Measurements from ENCODE around the gene IL31.
"Not testable (repeated sequence)": the region's sequence is repeated elsewhere in the genome, so short reads cannot be mapped to it uniquely, and the experiment has no call there.

The IL31 gene

DNA sequence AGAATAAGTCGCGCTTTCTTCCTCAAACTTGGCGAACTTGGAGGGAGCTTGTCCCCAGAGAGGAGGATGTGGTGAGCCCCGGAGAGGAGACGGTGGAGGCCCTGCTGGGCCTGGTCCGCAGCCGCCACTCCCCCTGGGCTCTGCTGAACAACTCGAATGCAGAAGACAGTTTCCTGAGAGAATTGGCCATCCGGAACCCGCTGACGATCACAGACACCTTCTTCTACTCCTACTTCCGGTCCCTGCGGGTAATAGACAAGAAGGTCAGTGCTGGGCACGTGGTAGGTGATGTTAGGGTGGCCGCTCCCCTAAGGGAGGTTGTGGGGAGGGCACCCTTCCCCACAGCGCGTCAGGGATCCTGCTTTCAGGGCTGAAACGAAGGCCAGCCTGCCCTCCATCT is 10.5 kb upstream of the IL31 start:
- H3K4me3 ChIP-seq (ENCODE audit: low read depth, low read length): no peak overlapping the region
- no peak for DNase-seq (ENCODE audit: low read depth)
- TF ChIP-seq, protein P1, sequence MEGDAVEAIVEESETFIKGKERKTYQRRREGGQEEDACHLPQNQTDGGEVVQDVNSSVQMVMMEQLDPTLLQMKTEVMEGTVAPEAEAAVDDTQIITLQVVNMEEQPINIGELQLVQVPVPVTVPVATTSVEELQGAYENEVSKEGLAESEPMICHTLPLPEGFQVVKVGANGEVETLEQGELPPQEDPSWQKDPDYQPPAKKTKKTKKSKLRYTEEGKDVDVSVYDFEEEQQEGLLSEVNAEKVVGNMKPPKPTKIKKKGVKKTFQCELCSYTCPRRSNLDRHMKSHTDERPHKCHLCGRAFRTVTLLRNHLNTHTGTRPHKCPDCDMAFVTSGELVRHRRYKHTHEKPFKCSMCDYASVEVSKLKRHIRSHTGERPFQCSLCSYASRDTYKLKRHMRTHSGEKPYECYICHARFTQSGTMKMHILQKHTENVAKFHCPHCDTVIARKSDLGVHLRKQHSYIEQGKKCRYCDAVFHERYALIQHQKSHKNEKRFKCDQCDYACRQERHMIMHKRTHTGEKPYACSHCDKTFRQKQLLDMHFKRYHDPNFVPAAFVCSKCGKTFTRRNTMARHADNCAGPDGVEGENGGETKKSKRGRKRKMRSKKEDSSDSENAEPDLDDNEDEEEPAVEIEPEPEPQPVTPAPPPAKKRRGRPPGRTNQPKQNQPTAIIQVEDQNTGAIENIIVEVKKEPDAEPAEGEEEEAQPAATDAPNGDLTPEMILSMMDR (IDR thresholded peaks at IDR 0.05; ENCODE audit: low read depth, low read length, missing control alignments): no peak
- in situ Hi-C loops (cut with HindIII; ENCODE audit: low sequenced_read_pairs): no loop called here

GRCh38 chr12:122183588-122183940 is 9.5 kb upstream of the IL31 start:
- no peak for DNase-seq (ENCODE audit: low read depth)
- H3K4me3 ChIP-seq (ENCODE audit: low read depth, low read length): peak overlapping the region; percentile 49
- in situ Hi-C loops (cut with HindIII; ENCODE audit: low sequenced_read_pairs): no loop called here
- TF ChIP-seq, protein P1 (IDR thresholded peaks at IDR 0.05; ENCODE audit: low read depth, low read length, missing control alignments): no peak

- in situ Hi-C loops (cut with HindIII; ENCODE audit: low sequenced_read_pairs): no loop called here
- TF ChIP-seq, protein P1 (IDR thresholded peaks at IDR 0.05; ENCODE audit: low read depth, low read length, missing control alignments): no peak
- DNase-seq (ENCODE audit: low read depth): no peak
- H3K4me3 ChIP-seq (ENCODE audit: low read depth, low read length): peak within 1 kb of the TSS; percentile 49
Observed at GRCh38 chr12:122182887-122183587, 9.0 kb upstream of the IL31 start, which contains the start of gene LRRC43. LRRC43 (plus strand) TSS chr12:122183123; CDS start chr12:122183145, 22 bp downstream.

GRCh38 chr12:122176473-122176872 is 2.5 kb upstream of the IL31 start:
- DNase-seq (ENCODE audit: low read depth); in situ Hi-C loops (cut with HindIII; ENCODE audit: low sequenced_read_pairs); H3K4me3 ChIP-seq (ENCODE audit: low read depth, low read length): not testable (repeated sequence)

DNA sequence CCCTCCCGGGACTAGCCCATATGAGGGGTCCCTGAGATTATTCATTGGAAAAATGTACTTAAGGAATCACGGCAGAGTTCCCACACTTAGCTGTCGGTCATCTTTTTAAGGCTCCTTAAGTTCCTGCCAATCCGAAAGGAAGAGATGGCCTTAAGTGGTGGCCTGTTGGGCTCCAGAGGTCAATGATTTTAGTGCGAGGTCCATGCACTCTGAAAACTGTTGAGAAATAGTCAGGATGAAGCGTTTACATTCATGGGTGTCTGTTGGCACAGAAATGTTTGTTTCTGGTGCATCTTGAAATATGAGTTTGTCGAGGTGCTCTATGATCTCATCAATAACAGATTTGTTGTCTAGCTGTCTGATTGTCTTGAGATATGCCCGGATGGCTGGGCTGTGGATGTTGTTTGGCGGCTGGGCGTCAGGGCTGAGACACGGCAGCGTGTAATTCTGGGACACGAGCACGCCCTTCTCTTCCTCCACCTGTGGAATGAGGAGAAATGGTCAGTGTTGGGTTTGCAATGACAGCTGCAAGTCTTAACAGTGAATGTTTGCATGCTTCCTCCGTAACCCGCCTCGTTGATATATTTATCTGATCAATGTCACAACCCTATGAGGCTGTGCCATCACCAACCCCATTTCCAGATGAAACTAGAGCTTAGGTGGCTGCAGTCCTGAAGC is 1.6 kb downstream of the IL31 start:
- TF ChIP-seq, protein P1 (IDR thresholded peaks at IDR 0.05; ENCODE audit: low read depth, low read length, missing control alignments): no peak
- in situ Hi-C loops (cut with HindIII; ENCODE audit: low sequenced_read_pairs): no loop called here
- DNase-seq (ENCODE audit: low read depth): no peak
- no peak overlapping the region for H3K4me3 ChIP-seq (ENCODE audit: low read depth, low read length)

DNA sequence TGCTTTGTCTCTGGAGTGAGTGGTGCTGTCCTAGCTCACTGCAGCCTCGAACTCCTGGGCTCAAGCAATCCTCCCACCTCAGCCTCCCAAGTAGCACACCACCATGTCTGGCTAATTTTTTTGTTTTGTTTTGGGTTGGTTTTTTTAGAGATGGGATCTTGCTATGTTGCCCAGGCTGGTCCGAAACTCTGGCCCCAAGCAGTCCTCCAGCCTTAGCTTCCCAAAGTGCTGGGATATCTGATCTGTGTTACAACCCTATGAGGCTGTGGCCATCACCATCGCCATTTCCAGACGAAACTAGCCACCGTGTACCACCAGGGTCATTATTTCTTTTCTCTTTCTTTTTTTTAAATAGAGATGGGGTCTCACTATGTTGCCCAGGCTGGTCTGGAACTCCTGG is 2.6 kb downstream of the IL31 start:
- H3K4me3 ChIP-seq (ENCODE audit: low read depth, low read length): no peak overlapping the region
- TF ChIP-seq, protein P1 (IDR thresholded peaks at IDR 0.05; ENCODE audit: low read depth, low read length, missing control alignments): no peak
- in situ Hi-C loops (cut with HindIII; ENCODE audit: low sequenced_read_pairs): no loop called here
- DNase-seq (ENCODE audit: low read depth): no peak

GRCh38 chr12:122168492-122168891 is 5.5 kb downstream of the IL31 start:
- DNase-seq (ENCODE audit: low read depth): no peak
- in situ Hi-C loops (cut with HindIII; ENCODE audit: low sequenced_read_pairs): no loop called here
- no peak overlapping the region for H3K4me3 ChIP-seq (ENCODE audit: low read depth, low read length)
- TF ChIP-seq, protein P1 (IDR thresholded peaks at IDR 0.05; ENCODE audit: low read depth, low read length, missing control alignments): no peak
